ENCODE measurements around the gene NAMPT.

Gene NAMPT

GRCh38 chr7:106273009-106273668, 11.6 kb downstream of the NAMPT start:
- DNase-seq (ENCODE audit: low read depth), result no peak

DNA sequence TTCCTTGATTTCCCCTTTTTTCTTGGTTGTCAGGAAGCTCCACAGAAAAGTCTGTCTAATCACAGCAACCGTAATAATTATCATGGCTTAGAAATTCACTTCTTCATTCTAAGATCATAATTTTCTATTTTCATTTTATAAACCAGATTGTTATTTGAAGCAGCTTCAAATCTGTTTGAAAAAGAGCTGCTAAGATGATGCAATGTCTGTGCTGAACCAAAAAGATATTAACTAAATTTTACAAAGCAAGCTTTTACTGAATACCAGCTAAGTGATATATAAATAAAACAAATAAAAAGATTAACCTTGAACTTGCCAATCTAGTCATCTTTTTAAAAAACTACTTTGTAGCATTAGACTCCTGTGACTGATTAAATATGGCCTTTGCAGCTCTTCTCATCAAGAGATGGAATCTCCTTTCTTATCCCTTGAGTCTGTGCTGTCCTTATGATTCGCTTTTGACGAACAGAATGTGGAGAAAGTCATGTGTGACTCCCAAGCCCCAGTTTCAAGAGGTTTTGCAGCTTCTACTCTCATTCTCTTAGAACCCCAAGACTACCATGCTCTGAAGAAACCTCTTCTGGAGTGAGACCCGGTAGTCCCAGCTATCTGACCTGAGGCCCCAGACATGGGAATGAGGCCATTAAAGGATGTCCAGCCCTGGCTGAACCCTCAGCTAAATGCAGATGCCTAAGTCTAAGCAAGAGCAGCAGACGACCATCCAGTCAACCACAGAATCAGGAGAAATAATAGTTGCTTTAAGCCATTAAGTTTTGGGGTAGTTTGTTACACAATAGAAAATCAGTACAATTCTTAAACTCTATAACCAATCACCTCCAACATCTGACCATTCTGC, 14.4 kb downstream of the NAMPT start:
- no peak for DNase-seq (ENCODE audit: low read depth)

DNA sequence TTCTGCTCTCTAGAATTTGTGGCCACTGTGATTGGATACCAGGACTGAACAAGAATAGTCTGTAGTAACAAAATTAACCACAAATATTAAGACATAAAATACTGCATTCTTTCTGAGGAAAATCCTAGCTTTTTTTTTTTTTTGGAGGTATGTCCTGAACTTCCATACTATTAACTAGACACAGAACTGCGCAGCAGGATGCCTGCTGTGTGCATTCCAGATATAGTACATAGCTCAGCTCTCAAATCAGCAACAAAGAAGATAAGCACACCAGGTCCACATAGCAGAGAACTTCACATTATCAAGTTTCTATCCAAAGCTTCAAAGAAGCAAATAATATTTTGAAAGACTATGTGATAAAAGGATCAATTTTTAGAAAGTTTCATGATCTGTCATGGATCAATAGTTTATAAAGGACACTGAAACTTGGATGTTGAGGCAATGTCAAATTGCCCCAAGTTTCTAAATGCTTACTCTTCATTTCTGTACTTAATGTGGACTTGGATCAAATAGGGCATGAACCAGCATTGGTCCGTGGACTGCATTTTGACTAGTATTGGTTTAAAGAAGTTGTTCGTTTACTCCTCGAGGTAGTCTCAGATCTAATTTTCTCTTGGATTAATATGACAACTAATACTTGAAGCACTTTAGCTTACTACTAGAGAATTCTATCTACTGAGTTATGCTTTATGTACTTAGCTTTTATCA, 15.4 kb downstream of the NAMPT start:
- no peak for DNase-seq (ENCODE audit: low read depth)

- no peak for DNase-seq (ENCODE audit: low read depth)
Measured at GRCh38 chr7:106265133-106265532, 19.6 kb downstream of the NAMPT start.

DNA sequence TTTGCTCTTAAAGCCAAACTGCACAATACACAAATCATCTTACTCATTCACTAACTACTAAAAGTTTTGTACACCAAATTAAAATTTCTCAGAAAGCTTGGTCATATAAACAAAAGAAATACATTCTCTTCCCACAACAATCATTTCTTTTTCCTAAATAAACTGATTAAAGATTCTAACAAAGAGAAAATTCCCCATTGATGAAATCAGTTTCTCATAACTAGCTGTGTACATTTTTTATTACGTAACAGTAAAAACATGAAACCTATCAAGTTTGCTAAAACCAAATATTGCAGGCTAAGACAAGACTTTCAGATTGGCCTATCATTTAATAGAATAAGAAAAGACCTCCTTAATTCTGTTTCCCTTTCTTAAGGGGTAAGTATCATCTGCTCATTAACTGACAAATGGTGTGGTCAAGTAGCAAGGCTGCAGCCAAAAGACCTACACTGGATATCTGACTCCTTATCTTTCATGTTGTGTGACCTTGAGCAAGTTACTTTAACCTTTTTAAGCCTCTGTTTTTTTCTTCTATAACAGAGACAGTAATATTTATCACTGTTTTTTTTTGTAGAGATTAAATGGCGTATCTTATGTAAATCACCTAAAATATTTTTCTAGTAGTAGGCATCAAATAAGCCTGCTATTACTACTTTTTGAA, 22.4 kb downstream of the NAMPT start:
- no peak for DNase-seq (ENCODE audit: low read depth)

- DNase-seq (ENCODE audit: low read depth), result no peak
Measured at GRCh38 chr7:106260136-106260561, 24.6 kb downstream of the NAMPT start.

DNA sequence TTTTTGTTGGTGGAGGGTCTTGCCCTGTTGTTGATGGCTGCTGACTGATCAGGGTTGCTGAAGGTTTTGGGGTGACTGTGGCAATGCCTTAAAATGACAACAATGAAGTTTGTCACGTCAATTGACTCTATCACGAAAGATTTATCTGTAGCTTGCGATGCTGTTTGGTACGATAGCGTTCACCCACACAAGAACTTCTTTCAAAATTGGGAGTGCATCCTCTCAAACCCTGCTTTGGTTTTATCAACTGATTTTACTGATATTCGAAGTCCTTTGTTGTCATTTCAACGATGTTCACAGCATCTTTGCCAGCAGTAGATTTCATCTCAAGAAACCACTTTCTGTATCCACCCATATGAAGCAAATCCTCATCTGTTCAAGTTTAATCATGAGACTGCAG, 26.0 kb downstream of the NAMPT start:
- no peak for DNase-seq (ENCODE audit: low read depth)

GRCh38 chr7:106257752-106258151, 27.0 kb downstream of the NAMPT start:
- DNase-seq (ENCODE audit: low read depth), result no peak

DNA sequence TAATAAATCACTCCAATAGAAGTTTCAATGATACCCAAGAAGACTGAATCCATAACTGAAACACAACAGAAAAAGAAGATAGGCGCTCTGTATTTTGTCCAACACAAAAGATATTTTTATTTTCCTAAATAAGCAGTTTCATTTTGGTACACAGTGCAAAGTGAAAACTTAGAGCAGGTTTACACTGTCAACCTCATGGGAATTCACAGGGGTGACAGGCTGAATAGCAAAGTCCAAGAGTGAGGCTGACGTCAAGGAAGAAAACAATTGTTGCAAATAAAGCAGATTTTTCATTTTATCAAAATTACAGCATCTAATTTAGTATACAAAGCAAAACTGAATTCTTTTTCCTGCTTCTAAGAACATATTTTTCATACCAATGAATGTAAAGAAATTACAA, 28.6 kb downstream of the NAMPT start:
- no peak for DNase-seq (ENCODE audit: low read depth)

GRCh38 chr7:106255246-106255645, 29.5 kb downstream of the NAMPT start:
- no peak for DNase-seq (ENCODE audit: low read depth)

DNA sequence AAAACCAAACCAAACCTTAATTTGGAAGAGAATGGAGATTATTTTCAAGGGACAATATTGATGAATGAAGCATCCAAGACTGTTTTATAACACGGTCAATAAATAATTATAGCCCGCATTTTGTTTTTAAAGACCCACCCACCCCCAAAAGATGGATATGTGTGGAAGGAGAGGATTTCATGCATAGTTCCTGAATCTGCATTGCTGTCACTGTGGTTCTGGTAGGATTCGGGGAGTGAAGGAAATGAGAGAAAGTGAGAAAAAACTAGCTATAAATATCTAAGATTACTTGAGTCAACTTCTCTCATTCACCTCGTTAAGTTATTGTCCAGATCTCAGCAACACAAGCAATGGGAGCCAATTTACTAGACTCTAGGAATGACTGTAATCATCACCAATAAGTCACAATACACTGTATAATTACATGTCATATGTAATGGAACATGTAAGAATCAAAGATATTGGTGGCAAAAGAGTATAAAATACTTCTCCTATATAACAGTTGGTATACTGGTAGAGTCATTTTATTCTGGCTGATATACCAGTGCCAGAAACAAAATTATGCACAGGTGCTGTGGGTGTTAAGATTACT, 30.2 kb downstream of the NAMPT start:
- no peak for DNase-seq (ENCODE audit: low read depth)

DNA sequence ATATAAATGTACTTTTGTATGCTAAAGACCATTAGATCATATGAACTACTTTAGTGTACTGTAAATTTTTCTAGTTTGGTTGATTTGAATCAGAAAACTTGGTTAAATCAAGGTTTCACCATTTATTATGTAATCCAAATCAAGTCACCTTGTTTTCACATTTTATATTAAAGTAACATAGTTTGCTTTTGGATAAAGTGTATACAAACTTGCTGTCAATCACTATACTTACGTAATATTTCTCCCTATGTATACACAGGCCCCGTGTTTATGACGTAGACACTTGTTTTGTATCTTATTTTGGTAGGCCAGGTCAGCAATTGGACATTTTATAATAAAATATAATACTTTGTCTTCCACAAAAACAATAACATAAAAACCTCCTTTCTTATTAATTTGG, 32.2 kb downstream of the NAMPT start:
- DNase-seq (ENCODE audit: low read depth), result no peak

- no peak for DNase-seq (ENCODE audit: low read depth)
Measured at GRCh38 chr7:106249488-106249887, 35.3 kb downstream of the NAMPT start.

- DNase-seq (ENCODE audit: low read depth), result no peak
Measured at GRCh38 chr7:106248600-106248999, 36.2 kb downstream of the NAMPT start.

DNA sequence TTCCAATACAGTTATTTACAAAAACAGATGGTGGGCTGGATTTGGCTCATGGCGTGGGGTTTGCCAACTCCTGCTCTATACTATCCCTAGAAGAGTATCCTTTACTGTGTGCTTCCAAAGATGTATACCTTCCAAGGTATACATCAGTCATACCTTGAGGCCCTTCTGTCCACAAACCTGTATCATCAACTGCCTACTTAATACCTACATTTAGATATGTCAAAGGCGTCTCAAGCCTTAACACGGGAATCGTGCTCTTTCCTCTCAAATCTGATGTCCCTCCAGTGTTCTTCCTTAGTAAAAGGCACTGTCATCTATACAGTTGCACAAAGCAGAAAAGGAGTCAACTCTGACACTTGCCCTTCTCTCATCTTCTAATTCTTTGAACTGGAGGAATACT, 36.9 kb downstream of the NAMPT start:
- no peak for DNase-seq (ENCODE audit: low read depth)

- no peak for DNase-seq (ENCODE audit: low read depth)
Measured at GRCh38 chr7:106246902-106247711, 37.7 kb downstream of the NAMPT start.

- no peak for DNase-seq (ENCODE audit: low read depth)
Measured at GRCh38 chr7:106243893-106244292, 40.9 kb downstream of the NAMPT start.

DNA sequence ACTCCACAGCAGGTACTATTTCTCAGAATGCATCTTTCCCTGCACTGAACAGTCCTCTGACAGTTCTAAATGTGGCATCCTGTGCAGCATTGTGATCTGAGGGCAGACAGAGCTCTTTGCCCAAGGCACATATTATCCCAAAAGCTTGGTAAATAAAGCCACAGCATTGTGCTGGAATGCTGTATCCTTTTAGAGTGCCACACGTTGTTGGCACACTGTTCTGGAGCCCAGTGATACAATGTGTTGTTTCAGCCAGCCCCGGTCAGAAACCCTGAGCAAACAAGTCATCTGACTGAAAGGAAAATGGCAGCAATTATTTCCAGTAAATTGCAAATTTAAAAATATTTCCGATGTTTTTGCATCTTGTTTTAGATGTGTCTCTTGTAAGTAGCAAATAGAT, 45.4 kb downstream of the NAMPT start:
- DNase-seq (ENCODE audit: low read depth), result no peak

DNA sequence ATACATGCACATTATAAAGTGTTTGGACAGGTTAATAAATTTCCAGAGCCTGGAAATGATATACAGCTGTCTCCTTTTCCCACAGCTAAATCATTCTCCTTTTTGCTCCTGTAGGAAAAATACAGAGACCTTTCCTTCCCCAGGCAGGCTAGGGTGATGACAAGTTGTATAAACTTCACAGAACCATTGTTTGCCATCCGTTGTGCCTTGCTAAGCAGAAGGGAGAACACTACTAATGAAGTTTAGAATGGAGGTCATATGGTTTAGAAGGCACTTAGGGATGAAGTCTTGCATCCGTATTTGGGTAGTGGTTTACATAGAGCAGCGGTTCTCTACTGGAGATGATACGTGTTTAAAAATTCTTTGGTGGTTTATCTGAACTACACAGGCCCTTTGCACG, 46.0 kb downstream of the NAMPT start:
- no peak for DNase-seq (ENCODE audit: low read depth)

DNA sequence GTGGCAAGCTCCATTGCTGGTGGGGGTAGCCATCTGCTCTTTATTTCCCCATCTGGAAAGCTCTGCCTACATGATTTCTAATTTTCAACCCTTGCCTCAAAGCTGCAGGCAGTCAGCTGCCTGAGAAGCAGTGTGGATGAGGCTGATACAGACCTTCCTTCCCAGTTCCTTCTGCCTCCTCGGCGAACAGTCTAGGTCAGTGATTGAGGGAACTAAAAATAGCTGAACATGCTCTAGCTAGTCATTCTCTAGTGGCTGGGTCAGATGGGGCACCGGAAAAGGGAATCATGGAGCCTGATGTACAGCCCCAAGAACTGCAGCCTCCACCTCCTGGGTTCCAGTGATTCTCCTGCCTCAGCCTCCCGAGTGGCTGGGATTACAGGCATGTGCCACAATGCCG, 48.7 kb downstream of the NAMPT start:
- DNase-seq (ENCODE audit: low read depth), result no peak

DNA sequence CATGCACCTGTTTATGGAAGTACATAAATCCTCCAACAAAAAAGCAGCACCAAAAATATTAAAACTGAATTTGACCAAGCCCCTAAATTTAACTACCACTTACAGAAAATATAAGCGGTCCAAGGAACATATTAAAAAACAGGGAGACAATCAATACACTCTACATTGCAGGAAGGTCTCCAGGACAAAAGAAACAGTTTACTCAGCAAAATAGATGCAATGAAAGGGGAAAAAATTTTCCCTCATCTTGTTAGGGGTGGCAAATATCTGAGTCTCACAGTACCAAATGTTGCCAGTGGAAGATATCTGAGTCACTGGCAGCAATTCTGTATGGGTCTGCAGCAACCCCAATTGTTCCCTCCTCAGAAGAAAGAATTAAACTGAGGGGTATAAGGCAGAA, 50.4 kb downstream of the NAMPT start:
- DNase-seq (ENCODE audit: low read depth), result no peak

Data from GM04503 (cell line).